Smooth muscle cell (in vitro differentiated cells): ENCODE data around the gene HIVEP3. TPM values are rescaled to one million over a fixed set of nuclear protein-coding genes. Genes with fewer than 3 reads are reported as not detected.
A peak's percentile ranks its signal among the peaks of the same experiment; 100 is the strongest.

Experiments used
- DNase-seq: peaks from one replicate; lab custom pipeline; 2025; ENCODE audit not compliant: unreplicated experiment; lab: John Stamatoyannopoulos, UW
- H2AFZ ChIP-seq: fragments of 200-600 bp; sonication (generic); 2 replicates; pipeline ENCODE4 v1.6.0; 2016; ENCODE audit warnings: antibody characterized with exemption, low read depth, mild to moderate bottlenecking
- H3F3A ChIP-seq: fragments of 200-600 bp; sonication (generic); 2 replicates; pipeline ENCODE4 v1.6.0; 2017; ENCODE audit warnings: antibody characterized with exemption, low read depth
- H3K27ac ChIP-seq: fragments of 200-600 bp; sonication (generic); 2 replicates; pipeline ENCODE4 v1.5.1; 2016; ENCODE audit warnings: low read depth, mild to moderate bottlenecking
- H3K27me3 ChIP-seq: fragments of 200-600 bp; sonication (generic); 2 replicates; pipeline ENCODE4 v1.6.1; 2016; ENCODE audit warnings: low read depth, mild to moderate bottlenecking
- H3K36me3 ChIP-seq: fragments of 200-600 bp; sonication (generic); 2 replicates; pipeline ENCODE4 v1.5.1; 2016; ENCODE audit warnings: low read depth
- H3K4me1 ChIP-seq: fragments of 200-600 bp; sonication (generic); 2 replicates; pipeline ENCODE4 v1.5.1; 2016; ENCODE audit warnings: low read depth
- H3K4me2 ChIP-seq: fragments of 200-600 bp; sonication (generic); 2 replicates; pipeline ENCODE4 v1.6.0; 2016; ENCODE audit warnings: mild to moderate bottlenecking
- H3K4me3 ChIP-seq: fragments of 200-600 bp; sonication (generic); 2 replicates; pipeline ENCODE4 v1.5.1; 2016; ENCODE audit warnings: mild to moderate bottlenecking
- H3K79me2 ChIP-seq: fragments of 200-600 bp; sonication (generic); 2 replicates; pipeline ENCODE4 v1.6.0; 2016; ENCODE audit warnings: low read depth, mild to moderate bottlenecking
- H3K9ac ChIP-seq: fragments of 200-600 bp; sonication (generic); 2 replicates; pipeline ENCODE4 v1.6.0; 2016; ENCODE audit warnings: low read depth
- H3K9me3 ChIP-seq: fragments of 200-600 bp; sonication (generic); replicated peaks from 2 replicates; pipeline ENCODE4 v1.5.1; 2016; ENCODE audit warnings: low read depth
- H4K20me1 ChIP-seq: fragments of 200-600 bp; sonication (generic); 2 replicates; pipeline ENCODE4 v1.6.0; 2016; ENCODE audit warnings: low read depth
- WGBS: methylation state at CpG from one replicate; pipeline ENCODE4 v1.1.7; 2016; ENCODE audit warnings: low lambda C conversion rate; 5-methylcytosine and 5-hydroxymethylcytosine counted together
- polyA plus RNA-seq: library from polyadenylated mRNA; unstranded; fragments of >200 nt; fragmentation: Nextera tagmentation; extraction: Ambion mirVana; gene quantifications from 2 replicates; pipeline ENCODE4 v1.2.1, GENCODE V29; 2016
- total RNA-seq: library from RNA; depleted of rRNA; stranded (reverse); fragments of >200 nt; gene quantifications from 2 replicates; pipeline ENCODE4 v1.2.3, GENCODE V29; 2014
- TF ChIP-seq, protein P1 (sequence below): fragments of 200-600 bp; sonication (generic); IDR thresholded peaks from 2 replicates; pipeline ENCODE4 v1.5.1; 2017; ENCODE audit warnings: borderline replicate concordance, mild to moderate bottlenecking, antibody characterized with exemption; ENCODE audit not compliant: insufficient read depth, poor library complexity, severe bottlenecking

HIVEP3 gene
- total and polyA plus RNA-seq, 2 experiments from 2014 or later: 2.1 to 6.4 TPM

DNA sequence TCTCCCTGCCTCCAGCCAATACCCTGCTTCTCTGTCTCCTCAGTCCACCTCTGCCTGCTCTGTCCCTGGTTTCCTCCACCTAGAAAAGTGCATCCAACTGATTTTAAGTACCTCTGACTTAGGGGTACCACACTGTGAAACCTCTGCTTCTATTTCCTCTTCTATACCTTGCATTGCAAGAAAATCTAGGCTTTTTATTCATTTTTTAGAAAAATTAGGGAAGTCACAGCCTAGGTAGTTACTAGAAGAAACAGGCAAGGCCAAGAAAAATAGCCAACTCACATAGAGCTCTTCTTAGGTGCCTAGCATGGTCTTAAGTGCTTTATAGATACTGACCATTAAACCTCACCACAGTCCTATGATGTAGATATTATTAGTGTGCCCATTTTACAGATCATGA lies 39.1 kb downstream of the HIVEP3 start:
- Histone ChIP-seq H2AFZ (no peak overlapping the region), H3K27ac (no peak overlapping the region), H3K9me3 (no peaks in the 10 kb centered on the region), H3K27me3 (no peaks in the 10 kb centered on the region), H3K9ac (no peak overlapping the region), H3K79me2 (no peaks in the 10 kb centered on the region), H4K20me1 (no peaks in the 10 kb centered on the region), H3F3A (no peaks in the 10 kb centered on the region), H3K4me2 (no peak overlapping the region), H3K36me3 (no peaks in the 10 kb centered on the region), H3K4me1 (peaks cover 16% of the 10 kb centered on the region), H3K4me3 (no peak overlapping the region)
- DNase-seq: no peak
- TF ChIP-seq, protein P1, sequence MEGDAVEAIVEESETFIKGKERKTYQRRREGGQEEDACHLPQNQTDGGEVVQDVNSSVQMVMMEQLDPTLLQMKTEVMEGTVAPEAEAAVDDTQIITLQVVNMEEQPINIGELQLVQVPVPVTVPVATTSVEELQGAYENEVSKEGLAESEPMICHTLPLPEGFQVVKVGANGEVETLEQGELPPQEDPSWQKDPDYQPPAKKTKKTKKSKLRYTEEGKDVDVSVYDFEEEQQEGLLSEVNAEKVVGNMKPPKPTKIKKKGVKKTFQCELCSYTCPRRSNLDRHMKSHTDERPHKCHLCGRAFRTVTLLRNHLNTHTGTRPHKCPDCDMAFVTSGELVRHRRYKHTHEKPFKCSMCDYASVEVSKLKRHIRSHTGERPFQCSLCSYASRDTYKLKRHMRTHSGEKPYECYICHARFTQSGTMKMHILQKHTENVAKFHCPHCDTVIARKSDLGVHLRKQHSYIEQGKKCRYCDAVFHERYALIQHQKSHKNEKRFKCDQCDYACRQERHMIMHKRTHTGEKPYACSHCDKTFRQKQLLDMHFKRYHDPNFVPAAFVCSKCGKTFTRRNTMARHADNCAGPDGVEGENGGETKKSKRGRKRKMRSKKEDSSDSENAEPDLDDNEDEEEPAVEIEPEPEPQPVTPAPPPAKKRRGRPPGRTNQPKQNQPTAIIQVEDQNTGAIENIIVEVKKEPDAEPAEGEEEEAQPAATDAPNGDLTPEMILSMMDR: no peak

DNA sequence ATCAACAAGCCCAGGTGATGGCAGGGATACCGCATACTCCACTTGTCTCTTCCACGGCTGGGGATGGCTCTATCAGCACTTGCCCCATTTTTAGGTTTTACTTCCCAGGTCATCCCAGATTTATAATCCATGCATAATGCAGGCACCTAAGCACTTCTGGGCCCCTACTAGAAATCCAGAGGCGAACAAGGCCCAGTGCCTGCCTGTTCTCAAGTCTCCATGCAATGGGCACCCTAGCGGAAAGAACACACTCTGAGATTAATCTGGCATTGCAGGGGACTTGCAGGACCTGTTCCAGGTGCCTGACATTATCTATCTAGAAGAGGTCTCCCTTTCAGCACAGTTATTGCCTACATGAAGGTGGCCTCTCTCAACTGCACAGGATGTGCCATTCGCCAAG lies 39.8 kb downstream of the HIVEP3 start:
- Histone ChIP-seq H3K4me2 (no peak overlapping the region), H3K27me3 (no peaks in the 10 kb centered on the region), H3K4me1 (peaks cover 23% of the 10 kb centered on the region), H3F3A (no peaks in the 10 kb centered on the region), H2AFZ (no peak overlapping the region), H3K4me3 (no peak overlapping the region), H3K27ac (no peak overlapping the region), H3K36me3 (no peaks in the 10 kb centered on the region), H4K20me1 (no peaks in the 10 kb centered on the region), H3K9ac (no peak overlapping the region), H3K79me2 (no peaks in the 10 kb centered on the region), H3K9me3 (no peaks in the 10 kb centered on the region)
- TF ChIP-seq, protein P1: no peak
- no peak for DNase-seq
- WGBS: 98% methylated on average over 5 of the region's 5 CpGs

DNA sequence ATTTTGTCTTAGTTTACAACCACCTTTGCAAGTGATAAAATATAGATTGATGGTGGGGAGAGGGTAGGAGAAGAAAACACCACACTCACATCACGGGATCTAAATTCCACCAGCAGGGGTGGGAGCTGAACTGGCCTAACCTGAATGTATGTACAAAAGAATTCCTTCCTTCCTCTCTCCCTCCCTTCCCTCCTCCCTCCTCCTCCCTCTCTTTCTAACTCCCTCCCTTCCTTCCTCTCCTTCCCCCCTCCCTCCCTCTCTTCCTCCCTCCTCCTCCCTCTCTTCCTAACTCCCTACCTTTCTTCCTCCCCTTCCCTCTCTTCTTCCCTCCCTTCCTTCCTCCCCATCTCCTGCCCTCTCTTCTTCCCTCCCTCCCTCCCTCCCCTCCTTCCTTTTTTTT lies 40.2 kb downstream of the HIVEP3 start:
- WGBS: 73% methylated on average over 1 of the region's 1 CpG
- TF ChIP-seq, protein P1: no peak
- no peak for DNase-seq
- Histone ChIP-seq H3K9me3 (no peaks in the 10 kb centered on the region), H3K79me2 (no peaks in the 10 kb centered on the region), H3K27ac (no peak overlapping the region), H3K9ac (no peak overlapping the region), H2AFZ (no peak overlapping the region), H4K20me1 (no peaks in the 10 kb centered on the region), H3K4me1 (peaks cover 24% of the 10 kb centered on the region), H3K4me3 (no peak overlapping the region), H3K27me3 (no peaks in the 10 kb centered on the region), H3K36me3 (no peaks in the 10 kb centered on the region), H3F3A (no peaks in the 10 kb centered on the region), H3K4me2 (no peak overlapping the region)

DNA sequence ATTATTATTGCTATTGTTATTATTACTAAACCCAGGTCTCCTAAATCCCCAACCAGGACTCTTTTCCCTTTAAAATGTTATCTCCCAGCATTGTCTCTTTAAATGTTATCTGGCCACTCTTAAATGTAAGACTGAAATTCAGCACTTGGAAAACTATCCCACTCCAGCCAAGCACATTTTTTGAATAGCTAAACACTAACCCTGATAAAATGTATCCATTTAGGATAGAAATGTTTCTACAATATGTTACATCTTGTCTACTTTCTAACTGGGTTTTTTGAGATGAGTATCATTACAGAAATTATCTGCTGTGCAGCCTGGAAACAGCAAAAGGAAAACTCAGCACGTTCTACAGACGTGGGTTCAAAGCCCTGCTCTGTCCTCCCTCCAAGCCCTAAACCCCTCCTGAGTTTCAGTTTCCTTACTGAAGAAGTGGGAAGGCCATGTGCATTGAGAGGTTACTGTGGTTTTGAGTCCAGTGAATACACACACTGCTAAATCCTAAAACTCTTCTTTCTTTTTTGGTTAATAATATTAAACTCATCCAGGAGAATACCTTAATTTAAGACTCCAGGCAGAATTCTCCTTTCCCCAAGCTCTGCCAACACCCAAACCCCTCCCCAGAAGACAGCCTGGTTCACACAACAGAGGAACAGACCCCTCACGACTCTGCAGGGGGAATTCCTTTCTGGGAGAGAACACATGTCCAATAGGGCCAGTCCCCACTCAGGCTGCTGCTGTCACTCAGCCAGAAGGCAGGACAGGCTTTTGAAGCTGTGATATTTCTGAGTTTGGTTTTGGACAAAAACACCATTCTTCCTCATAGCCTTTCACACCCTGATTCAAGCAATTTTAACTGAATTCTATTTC lies 41.9 kb downstream of the HIVEP3 start:
- Histone ChIP-seq H3K9ac (no peak overlapping the region), H3K4me3 (no peak overlapping the region), H3K79me2 (no peaks in the 10 kb centered on the region), H3F3A (no peaks in the 10 kb centered on the region), H2AFZ (peak overlapping the region; percentile 41), H4K20me1 (no peaks in the 10 kb centered on the region), H3K27ac (peak overlapping the region; percentile 64), H3K4me1 (peaks cover 24% of the 10 kb centered on the region), H3K4me2 (peak overlapping the region; percentile 62), H3K27me3 (no peaks in the 10 kb centered on the region), H3K9me3 (no peaks in the 10 kb centered on the region), H3K36me3 (no peaks in the 10 kb centered on the region)
- TF ChIP-seq, protein P1: no peak
- DNase-seq: no peak
- WGBS: 15% methylated on average over 3 of the region's 3 CpGs
